Ishikawa (cell line): ENCODE data around the gene MAML1.

Experiments
- FOXM1 ChIP-seq: IDR thresholded peaks from 2 replicates; pipeline ENCODE4 v1.6.1; 2012; ENCODE audit warnings: low read depth, borderline replicate concordance
- MAX ChIP-seq: IDR thresholded peaks from 2 replicates; pipeline ENCODE4 v1.6.1; 2012
- RAD21 ChIP-seq: IDR thresholded peaks from 2 replicates; pipeline ENCODE4 v1.6.1; 2012; ENCODE audit warnings: low read depth
- REST ChIP-seq: IDR thresholded peaks from 2 replicates; pipeline ENCODE4 v1.6.1; 2012; ENCODE audit warnings: low read depth, mild to moderate bottlenecking
- TCF12 ChIP-seq: IDR thresholded peaks from 2 replicates; pipeline ENCODE4 v1.6.1; 2012; ENCODE audit warnings: low read depth
- TEAD4 ChIP-seq: IDR thresholded peaks from 2 replicates; pipeline ENCODE4 v1.6.1; 2012

GRCh38 chr5:179795863-179796833, 63.5 kb downstream of the MAML1 start:
- no peak for TF ChIP-seq REST
- TF ChIP-seq FOXM1 = no peak
- peak; percentile 39 for TF ChIP-seq MAX
- peak; percentile 39; the same call in 1 of the 2 replicates for TF ChIP-seq RAD21
- peak; percentile 38; the same call in 1 of the 2 replicates for TF ChIP-seq TCF12
- peak; percentile 37 for TF ChIP-seq TEAD4
